Stimulated activated CD8-positive, alpha-beta memory T cell treated with anti-CD3 and anti-CD28 coated beads, Interleukin-4, amount 100 ng/mL, for 1 hour (primary cell): ENCODE measurements around the gene TENT5C.
A peak's percentile ranks its signal among the peaks of the same experiment; 100 is the strongest.

ENCODE experiments used
- DNase-seq, 2 donors: peaks; one replicate each; pipeline ENCODE4 v3.0.0-alpha.2; 2020; ENCODE audit warnings: low read depth in 2 of 2, low spot score in 1 of 2

TENT5C gene

DNA sequence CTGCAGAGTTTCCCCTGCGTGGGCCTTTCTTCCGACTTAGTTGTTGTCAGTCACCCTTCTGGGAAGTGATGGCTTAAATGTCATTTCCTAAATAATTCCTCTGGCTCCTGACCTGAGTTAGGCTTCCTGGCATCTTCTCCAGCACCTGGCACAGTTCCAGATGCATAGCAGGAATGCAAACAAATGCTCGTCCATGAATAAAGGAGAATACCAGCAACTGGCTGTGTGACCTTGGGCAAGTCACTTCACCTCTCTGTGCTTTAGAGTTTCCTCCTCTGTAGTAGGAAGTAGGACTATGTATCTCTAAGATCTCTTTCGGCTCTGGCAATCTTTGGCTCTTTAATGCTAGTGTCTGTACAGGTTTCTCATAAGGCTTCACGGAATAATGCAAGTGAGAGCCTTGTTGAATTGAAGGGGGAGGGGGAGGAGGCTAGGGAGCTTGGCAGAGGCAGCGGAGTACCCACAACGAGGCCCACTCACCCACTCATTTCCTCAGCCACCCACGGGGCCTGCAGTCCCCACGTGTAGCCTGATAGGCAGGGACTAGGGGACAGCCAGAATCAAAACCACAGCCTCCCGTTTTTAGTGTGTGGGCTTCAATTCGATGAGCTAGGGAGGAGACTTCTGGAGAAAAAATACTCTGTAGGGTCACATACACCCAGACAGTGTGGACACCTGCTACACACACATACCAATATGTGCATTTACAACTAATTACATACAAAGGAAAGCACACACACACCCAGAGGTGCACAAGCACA lies 48.1 kb downstream of the TENT5C start:
- DNase-seq: no peak

DNA sequence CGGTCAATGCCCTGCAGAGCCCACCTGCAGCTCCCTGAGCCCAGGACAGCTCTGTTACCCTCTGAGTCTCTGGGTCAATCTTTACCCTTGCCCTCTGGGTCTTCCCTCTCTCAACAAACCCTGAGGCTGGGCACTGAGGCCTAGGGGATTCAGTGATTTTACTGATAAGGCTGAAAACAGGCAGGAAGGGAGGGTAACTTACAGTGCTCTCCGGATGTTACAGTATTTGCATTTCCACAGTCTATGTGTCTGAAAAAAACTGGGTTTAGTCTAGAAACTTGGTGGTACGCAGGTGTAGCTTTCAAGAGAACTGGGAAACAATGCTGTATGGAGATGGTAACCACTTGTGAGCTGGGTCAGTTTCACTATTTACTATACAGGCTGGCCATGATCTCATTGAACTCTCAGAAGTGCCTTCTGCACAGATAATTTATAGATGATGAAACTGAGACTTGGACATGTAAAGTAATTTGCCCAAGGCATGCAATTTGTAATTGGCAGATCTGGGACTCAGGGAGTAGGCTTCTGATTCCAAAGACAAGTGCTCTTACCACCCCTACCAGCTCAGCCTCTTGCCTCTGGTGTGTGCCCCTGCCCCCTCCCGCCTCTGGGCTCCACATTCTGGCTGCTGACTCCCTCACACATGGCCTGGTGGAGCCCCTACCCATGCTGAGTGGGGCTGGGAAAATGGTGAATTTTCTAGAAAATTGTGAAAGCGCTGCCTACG lies 48.8 kb downstream of the TENT5C start:
- no peak for DNase-seq

DNA sequence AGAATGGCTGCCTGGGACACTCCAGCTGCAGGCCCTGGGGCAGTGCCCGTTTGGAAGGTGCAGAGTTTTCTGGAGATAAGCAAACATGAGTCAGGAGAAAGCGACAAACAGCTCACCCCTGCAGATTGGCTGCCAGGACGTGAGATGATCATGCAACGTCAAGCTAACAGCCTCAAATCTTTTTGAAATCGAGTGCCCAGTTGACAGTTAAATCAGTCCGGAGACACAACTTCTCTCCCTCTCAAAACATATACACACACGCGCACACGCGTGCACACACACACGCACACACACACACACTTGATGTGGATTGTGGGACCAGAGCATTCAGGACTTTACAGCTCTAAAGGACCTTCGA lies 49.4 kb downstream of the TENT5C start:
- no peak for DNase-seq

DNA sequence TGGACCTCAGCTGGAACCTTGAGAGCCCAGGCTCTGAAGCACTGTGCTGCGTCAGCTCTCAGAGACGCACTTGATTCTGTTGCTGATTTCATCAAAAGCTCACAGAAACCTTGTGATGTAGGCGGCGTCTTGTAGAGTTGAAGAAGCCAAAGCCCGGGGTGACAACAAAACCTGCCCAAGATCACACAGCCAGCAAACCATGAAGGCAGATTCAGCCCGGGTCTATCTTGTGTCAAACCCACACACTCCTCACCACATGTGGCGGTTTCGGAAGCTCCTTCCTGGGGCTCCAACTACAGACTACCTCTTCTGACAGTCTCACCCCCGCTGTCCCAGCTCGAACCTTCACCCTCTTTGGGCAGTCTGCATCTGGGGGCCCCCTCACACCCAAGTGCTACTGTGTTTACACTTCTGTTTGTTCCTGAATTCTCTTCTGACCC lies 50.4 kb downstream of the TENT5C start:
- peak; percentile 36 to 43 for DNase-seq

DNA sequence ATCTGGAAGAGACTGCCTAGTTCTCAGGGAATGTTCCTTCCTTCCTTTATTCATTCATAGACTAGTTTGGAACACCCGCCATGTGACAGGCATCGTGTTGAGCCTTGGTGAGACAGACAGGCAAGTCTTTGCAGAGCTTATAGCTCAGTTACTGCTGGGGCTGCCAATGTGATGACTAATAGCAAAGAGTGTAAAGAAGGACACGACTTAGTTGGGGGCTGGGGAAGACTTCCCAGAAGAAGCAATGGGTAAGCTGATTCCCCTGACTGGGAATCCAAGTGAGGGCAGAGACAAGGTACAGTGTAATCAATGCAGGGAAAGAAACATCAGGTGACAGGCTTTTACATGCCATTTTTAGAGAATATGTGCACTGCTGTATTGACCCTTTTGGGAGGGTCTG lies 51.2 kb downstream of the TENT5C start:
- DNase-seq: no peak

DNA sequence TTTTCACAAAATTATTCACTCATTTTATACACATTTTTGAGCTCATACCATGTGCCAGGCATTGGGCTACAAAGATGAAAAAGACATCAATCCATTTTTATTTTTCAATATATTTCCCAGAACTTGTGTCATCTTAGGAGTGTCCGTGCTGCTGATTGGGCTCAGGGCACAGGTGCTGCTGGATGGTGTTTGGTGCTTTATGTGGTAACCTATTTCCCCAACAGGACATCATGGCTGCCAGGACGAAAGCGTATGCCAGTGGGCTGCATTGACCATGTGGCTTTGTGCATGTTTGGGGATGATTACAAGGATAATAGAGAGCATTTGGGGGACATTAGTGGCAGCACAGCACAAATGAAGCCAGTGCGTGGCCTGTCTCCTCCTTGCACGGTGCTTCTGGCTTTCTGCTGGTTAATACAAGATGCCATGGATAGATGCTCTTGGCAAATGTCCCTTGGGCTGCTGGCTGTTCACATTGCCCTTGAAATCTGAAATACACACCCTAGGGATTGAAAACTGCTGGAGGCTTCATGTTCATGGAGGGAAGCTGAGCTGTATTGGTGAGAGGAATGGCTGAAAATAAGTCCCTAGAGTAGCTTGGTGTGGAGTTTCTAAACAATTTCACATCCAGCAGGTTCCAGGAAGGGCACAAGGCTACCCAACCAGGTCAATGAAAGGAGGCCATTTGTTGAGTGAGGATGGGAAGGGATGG lies 52.3 kb downstream of the TENT5C start:
- no peak for DNase-seq

DNA sequence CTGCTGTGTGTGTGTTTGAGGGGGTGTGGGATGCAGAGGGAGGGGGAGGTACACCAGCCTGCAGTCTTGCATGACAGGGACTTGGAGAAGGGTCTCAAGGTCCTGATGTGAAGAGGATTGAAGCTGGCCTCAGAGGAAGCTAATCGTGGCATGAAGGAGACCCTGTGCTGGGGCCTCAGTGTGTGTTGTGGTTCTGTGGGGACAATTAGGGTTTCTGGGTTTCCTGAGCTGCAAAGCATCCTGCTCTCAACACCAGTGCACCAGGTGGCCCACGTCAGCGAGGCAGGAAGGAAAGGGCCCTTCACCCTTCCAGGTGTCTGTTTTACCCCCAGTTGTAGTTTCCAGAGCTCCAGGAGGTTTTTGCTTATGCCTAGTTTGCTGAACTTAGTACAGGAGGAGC lies 52.8 kb downstream of the TENT5C start:
- DNase-seq: peak in 1 of 2 donors; percentile 48

DNA sequence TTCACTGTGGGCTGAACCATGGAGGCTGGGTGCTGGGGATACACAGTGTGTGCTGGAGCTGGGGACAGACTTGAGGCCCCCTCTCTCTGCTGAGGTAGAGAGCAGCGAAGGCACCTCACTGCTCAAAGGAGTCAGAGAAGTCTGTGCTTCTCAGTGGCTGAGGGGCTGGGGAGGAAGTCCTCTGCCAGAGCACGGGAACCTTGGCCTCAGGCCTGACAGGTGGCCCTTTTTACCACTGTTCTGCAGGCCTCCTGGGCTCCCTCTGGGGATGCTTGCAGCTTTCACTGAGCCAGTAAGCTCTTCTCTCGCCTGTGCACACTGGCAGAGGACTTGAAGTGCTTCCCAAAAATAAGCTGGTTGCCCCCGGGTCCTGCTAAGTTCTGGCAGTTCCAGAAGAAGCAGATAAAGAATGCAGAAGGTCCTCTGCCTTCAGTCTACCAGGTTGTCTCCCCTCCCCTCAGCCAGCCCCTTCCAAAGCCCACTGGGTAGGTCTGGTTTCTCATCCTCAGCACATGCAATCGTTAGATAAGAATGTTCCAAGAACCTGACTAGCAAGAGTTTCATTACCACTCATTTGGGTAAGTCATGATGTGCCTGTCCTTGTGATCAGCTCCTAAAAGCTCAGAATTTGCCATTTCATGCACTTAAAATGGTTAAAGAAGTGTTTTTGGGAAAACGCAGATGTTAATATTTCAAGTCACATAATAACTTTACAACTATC lies 53.9 kb downstream of the TENT5C start:
- DNase-seq: no peak

DNA sequence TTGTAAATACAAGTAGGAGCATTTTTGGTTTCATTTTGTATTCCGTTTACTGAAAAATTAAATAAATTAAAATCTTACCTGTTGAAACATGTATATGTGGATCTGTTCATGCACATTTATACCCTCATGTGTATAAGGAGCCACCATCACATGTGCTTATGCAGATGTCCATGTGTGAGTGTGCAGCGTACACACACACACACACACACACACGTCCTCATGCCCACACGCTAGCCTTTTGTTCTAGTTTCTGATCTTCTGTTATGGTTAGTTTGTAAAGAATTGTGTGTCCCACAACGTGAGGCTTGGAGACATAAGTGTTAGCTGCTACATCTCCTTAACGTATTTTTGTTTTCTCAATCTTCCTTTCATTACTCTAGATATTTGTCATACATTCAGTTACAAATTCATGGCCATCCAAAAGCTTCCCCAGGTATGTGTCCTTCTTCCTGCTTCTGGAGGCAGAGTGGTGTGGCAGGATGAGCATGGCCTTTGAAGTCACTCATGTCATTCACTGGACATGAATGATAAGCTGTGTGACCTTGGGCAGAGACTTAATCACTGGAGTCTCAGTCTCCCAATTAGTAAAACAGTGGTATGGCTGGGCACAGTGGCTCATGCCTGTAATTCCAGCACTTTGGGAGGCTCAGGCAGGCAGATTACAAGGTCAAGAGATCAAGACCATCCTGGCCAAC lies 54.6 kb downstream of the TENT5C start:
- DNase-seq: no peak

DNA sequence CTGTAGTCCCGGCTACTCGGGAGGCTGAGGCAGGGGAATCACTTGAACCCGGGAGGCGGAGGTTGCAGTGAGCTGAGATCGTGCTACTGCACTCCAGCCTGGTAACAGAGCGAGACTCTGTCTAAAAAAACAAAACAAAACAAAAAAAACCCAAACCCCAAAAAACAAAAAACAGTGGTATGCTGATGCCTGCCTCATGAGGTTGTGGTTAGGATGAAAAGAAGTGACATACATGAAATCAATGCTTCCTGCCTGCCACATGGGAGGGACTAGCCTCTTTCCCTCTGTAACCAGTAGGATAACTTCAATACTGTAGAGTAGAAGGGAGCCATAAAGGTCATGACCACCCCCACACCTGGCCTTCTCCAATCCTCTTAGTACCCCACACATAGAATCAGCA lies 55.2 kb downstream of the TENT5C start:
- DNase-seq: no peak

DNA sequence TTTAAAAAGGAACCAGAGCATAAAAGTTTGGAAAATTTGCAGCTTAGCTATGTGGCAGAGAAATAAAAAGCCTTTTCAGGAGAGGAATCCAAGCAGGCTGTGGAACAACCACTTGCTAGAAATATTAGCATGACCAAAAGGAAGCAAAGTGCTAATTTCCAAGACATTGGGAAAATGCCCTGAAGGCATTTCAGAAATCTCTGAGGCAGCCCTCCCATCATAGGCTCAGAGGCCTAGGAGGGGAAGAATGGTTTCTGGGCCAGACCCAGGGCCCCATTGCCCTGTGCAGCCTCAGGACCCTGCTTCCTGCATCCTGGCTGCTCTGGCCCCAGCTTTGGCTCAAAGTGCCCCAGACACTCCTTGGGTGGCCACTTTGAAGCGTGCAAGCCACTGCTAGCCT lies 56.8 kb downstream of the TENT5C start:
- no peak for DNase-seq

DNA sequence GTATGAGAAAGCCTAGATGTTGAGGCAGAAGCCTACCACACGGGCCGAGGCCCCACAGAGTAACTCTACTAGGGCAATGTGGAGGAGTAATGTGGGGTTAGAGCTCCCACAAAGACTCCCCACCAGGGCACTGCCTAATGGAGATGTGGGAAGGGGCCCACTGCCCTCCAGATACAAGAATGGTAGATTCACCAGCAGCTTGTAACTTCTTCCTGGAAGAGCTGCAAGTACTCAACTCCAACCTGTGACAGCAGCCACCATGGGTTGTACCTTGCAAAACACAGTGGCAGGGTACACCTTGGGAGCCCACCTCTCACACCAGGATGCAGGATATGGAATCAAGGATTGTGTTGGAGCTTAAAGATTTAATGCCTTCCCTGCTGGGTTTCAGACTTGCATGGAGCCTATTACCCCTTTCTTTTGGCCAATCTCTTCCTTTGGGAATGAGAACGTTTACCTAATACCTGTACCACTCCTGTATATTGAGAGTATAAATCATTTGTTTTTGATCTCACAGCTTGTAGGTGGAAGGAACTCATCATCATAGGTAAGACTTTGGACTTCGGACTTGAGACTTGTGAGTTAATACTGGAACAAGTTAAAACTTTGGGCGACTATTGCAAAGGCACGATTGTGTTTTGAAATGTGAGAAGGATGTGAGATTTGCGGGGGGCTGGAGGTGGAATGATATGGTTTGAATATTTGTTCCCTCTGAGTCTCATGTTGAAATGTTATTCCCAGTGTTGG lies 57.5 kb downstream of the TENT5C start:
- DNase-seq: no peak

DNA sequence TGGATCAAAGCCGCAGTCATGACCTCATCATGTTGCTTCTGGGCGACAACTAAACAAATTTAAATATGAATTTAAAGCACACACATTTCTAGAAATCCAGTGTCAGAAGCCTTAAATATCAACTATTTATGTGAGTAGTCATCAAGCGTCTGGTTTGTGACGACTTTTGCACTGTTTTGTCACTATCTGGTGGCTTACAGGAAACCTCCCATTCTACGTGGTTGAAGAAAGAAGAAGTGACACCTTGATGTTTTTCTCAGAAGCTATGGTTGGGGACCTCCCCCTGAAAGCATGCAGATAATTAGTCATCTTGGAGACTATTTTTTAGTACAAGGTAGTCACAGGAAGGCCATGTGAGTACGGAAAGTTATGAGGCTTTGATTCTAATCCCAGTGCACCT lies 58.5 kb downstream of the TENT5C start:
- no peak for DNase-seq

DNA sequence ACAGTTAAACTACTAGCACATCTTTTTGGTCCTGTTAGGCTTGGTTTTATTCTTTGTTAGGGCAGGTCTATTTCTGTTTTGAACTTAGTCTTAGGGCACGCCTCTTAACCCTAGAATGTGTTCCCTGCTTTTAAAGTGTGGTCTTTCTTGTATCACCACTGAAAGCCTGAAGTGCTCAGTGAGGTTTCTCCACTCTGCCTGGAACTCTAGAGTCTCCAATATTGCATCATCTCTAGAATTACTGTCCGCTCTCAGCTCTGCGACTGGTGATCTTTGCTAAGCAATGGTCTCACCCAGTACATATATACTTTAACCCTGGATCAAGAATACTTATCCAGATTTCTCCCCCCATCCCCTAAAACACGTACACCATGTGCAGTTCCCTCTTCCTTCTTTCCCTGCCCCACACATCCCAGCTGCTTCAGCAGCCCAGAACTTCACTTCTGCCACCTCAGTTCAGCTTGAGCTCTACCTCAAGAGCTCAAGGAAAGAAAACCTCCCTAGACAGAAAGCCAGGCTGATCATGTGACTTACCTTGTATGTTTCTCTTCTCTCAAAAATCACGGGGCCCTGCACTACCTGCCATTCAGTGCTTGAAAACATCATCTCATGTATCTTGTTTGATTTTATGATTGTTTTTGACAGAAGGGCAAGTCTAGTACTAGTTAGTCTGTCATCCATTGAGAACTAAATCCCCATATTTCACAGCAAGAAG lies 59.9 kb downstream of the TENT5C start:
- DNase-seq: no peak

DNA sequence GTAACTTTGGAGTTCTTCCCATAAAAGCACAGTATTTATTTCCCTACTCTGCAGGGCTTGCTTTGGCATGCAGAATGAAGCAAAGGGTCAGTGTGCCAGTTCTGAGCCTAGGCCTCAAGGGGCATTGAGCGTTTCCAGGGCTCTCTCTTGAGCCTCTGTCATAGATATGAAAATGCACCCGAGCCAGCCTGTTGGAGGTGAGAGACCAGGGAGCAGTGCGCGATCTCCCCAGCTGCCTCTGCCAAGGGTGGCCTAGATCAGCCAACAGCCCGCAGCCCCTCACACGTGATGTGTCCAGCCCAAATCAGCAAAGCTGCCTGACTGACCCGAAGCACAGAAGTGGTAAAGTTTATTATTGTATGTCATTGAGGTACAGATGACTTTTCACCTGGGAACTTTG lies 63.7 kb downstream of the TENT5C start:
- DNase-seq: no peak

DNA sequence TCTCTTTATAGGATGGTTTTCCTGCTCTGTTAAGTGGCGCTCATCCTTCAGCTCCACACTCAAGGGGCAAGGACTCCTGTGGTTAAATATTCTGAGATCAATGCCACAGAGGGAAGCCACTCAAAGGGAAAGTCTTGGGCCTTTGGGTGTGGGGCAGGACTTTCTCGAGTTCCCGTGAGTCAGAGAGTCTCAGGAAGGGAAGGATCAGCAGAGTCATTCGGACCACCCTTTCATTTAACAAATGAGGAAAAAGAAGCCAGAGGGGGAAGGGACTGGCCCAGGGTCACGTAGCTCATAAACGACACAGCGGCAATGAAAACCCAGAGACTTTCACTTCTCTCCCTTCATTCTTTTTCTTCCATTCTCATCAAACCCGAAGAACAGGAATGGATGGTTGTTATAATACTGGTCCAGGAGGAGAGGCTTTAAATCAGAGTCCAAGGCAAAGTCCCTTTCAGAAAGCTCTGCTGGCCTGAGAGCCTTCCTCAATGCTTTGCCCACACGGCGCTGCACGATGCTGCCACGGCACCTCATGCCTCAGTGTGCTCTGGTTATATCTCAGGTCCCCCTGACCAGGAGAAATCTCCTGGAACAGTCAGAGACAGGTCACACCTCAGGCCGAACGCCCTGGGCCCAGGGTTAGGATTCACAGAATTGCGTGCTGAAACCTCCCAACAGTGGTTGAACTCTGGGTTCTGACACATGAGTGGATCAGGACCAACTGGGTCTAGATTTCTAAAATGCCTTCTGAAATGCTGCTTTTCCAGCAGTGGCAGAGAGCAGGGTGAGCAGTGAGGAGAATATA lies 65.3 kb downstream of the TENT5C start:
- no peak for DNase-seq

DNA sequence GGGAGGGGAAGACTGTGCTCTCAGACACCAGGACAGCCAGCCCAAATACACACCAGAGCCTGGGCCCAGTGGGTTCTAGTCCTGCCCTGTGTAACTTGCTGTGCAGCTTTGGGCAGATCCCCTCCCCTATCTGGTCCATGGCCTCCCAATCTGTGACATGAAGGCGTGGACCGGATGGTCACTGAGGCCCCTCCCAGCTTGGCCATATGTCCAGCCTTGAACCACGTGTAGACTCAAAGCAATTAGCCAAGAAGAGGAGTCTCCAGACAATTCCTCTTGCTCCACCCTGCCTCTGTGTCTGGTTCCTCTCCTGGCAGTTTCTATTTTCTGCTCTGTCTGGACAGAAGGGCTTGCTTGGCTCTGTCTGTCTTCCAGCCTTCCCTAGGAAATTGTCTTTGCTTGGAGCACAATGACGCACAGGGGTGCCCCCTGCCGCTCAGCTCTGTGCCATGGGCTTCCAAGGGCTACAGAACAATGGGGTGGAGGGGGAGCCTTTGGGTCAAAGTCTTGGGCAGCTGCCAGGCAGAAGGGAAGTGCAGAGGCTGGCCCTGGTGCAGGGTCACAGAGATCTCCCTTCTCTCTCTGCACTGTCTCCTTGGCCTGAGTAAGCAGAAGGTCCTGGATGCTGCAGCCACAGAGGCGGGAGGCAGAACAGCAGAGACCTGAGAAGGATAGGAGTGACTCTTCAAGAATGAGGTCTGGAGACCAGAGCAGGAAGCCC lies 66.1 kb downstream of the TENT5C start:
- DNase-seq: no peak

DNA sequence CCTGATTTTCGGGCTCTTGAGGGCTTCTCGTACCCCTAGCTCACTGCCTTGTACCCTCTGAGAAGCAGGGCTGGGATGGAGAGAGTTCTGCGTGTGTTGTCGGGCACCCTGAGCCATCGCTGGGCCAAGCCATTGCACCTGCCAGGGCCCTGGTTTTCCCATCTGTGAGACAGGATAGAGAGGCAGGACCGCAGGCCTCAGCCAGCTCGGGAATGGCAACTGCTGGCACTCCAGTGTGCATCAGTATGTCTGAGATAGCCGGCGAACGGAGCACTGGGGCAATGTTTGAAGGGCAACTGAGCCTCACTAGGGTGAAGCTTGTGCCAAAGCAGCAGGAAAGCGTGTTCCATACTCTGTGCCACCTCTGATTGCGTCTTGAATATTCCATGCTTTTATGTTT lies 66.9 kb downstream of the TENT5C start:
- DNase-seq: no peak
